Esophagus mucosa (tissue), 1 donor: Measurements from ENCODE around the gene ELP1. TPM values are rescaled to one million over a fixed set of nuclear protein-coding genes. Genes with fewer than 3 reads are reported as not detected.
"Not testable (repeated sequence)": the region's sequence is repeated elsewhere in the genome, so short reads cannot be mapped to it uniquely, and the experiment has no call there.

ENCODE experiments used
- ATAC-seq: fragments of 200-7000 bp; cut with Tn5 transposase; one replicate; pipeline ENCODE4 v1.9.1; 2020
- total RNA-seq: library from RNA; stranded (reverse); gene quantifications from one replicate; pipeline ENCODE4 v1.2.4, GENCODE V29; 2023
- donor health status: DM: yes; HTN: yes; CAD: no.

The ELP1 gene
- 14.1 TPM for total RNA-seq

- peak; percentile 96 for ATAC-seq
Measured at GRCh38 chr9:108933718-108934322, at the start of gene ELP1. Gene ELP1, minus strand, starts transcription at chr9:108934124. Its CDS starts 2,978 bp downstream, at chr9:108931146.

GRCh38 chr9:108980893-108981292 is 47.0 kb upstream of the ELP1 start:
- ATAC-seq, result no peak

GRCh38 chr9:108978205-108978604 is 44.3 kb upstream of the ELP1 start:
- peak; percentile 88 for ATAC-seq

GRCh38 chr9:108973895-108974294 is 40.0 kb upstream of the ELP1 start:
- ATAC-seq, result no peak

- no peak for ATAC-seq
Measured at GRCh38 chr9:108972626-108973209, 38.8 kb upstream of the ELP1 start.

GRCh38 chr9:108972186-108972585 is 38.3 kb upstream of the ELP1 start:
- ATAC-seq, result no peak

- ATAC-seq, result not testable (repeated sequence)
Measured at GRCh38 chr9:108971392-108971791, 37.5 kb upstream of the ELP1 start.

GRCh38 chr9:108967916-108968315 is 34.0 kb upstream of the ELP1 start:
- ATAC-seq, result no peak

GRCh38 chr9:108963459-108964143 is 29.7 kb upstream of the ELP1 start:
- ATAC-seq, result no peak

GRCh38 chr9:108961151-108961550 is 27.2 kb upstream of the ELP1 start:
- no peak for ATAC-seq

- ATAC-seq, result no peak
Measured at GRCh38 chr9:108960331-108960730, 26.4 kb upstream of the ELP1 start.

GRCh38 chr9:108956631-108957026 is 22.7 kb upstream of the ELP1 start:
- ATAC-seq, result no peak

GRCh38 chr9:108956022-108956630 is 22.2 kb upstream of the ELP1 start:
- no peak for ATAC-seq

- ATAC-seq, result no peak
Measured at GRCh38 chr9:108953983-108954574, 20.2 kb upstream of the ELP1 start.

GRCh38 chr9:108951578-108951977 is 17.7 kb upstream of the ELP1 start:
- ATAC-seq, result no peak

- no peak for ATAC-seq
Measured at GRCh38 chr9:108950168-108950567, 16.2 kb upstream of the ELP1 start.

- ATAC-seq, result no peak
Measured at GRCh38 chr9:108939975-108940374, 6.1 kb upstream of the ELP1 start.

- ATAC-seq, result no peak
Measured at GRCh38 chr9:108937561-108938305, 3.8 kb upstream of the ELP1 start.

- ATAC-seq, result peak; percentile 87
Measured at GRCh38 chr9:108934323-108934893, 484 bp upstream of the ELP1 start, which contains the start of gene ABITRAM. Gene ABITRAM, plus strand, starts transcription at chr9:108934400. Its CDS starts 87 bp downstream, at chr9:108934487.

- ATAC-seq, result no peak
Measured at GRCh38 chr9:108933231-108933717, 650 bp downstream of the ELP1 start.

- ATAC-seq, result no peak
Measured at GRCh38 chr9:108928386-108928785, 5.5 kb downstream of the ELP1 start.

- no peak for ATAC-seq
Measured at GRCh38 chr9:108924466-108924865, 9.5 kb downstream of the ELP1 start.
